HG02623 (cell line): ENCODE measurements around the gene LYST.

Experiments used
- ATAC-seq: cut with Tn5 transposase; IDR thresholded peaks from one replicate; pipeline ENCODE4 v1.9.1; 2021; ENCODE audit warnings: moderate library complexity; ENCODE audit not compliant: unreplicated experiment

The LYST gene

GRCh38 chr1:235888119-235888643 lies 21.5 kb upstream of the LYST start:
- peak; percentile 74 for ATAC-seq

- ATAC-seq: no peak
These were observed 21.0 kb upstream of the LYST start for GRCh38 chr1:235887676-235888075.

- ATAC-seq: no peak
These were observed 19.1 kb upstream of the LYST start for GRCh38 chr1:235885655-235886262.

- no peak for ATAC-seq
These were observed 16.7 kb upstream of the LYST start for GRCh38 chr1:235883261-235883927.

- no peak for ATAC-seq
These were observed 16.1 kb upstream of the LYST start for GRCh38 chr1:235882816-235883215.

GRCh38 chr1:235881930-235882700 lies 15.4 kb upstream of the LYST start:
- no peak for ATAC-seq

- ATAC-seq: no peak
These were observed 11.5 kb upstream of the LYST start for GRCh38 chr1:235878082-235878811.

- ATAC-seq: no peak
These were observed 9.7 kb upstream of the LYST start for GRCh38 chr1:235876402-235876841.

GRCh38 chr1:235875036-235875597 lies 8.4 kb upstream of the LYST start:
- no peak for ATAC-seq

- ATAC-seq: no peak
These were observed 7.6 kb upstream of the LYST start for GRCh38 chr1:235874261-235874660.

GRCh38 chr1:235873571-235873970 lies 6.9 kb upstream of the LYST start:
- no peak for ATAC-seq

- no peak for ATAC-seq
These were observed 6.3 kb upstream of the LYST start for GRCh38 chr1:235873045-235873444.

- ATAC-seq: no peak
These were observed 5.6 kb upstream of the LYST start for GRCh38 chr1:235872270-235872669.

GRCh38 chr1:235867903-235868469 lies 1.3 kb upstream of the LYST start:
- no peak for ATAC-seq

- ATAC-seq: peak; percentile 74
These were observed 473 bp upstream of the LYST start for GRCh38 chr1:235866913-235867845.

- peak; percentile 1 for ATAC-seq
These were observed 1.0 kb downstream of the LYST start for GRCh38 chr1:235865565-235866204.

- ATAC-seq: no peak
These were observed 1.7 kb downstream of the LYST start for GRCh38 chr1:235864931-235865525.

- no peak for ATAC-seq
These were observed 2.2 kb downstream of the LYST start for GRCh38 chr1:235864469-235864868.
